Activated CD4-positive, alpha-beta memory T cell treated with anti-CD3 and anti-CD28 coated beads, Interleukin-2, amount 10 ng/mL, durations not matched to agents 7 days and 5 days (primary cell): ENCODE results near the gene RAX. TPM values are rescaled to one million over a fixed set of nuclear protein-coding genes. Genes with fewer than 3 reads are reported as not detected.

Source experiments
- CTCF ChIA-PET: fragments of 350-600 bp; sonication (Branson Sonifier 250); formaldehyde crosslinking; loops from one replicate; lab custom pipeline; 2021; ENCODE audit warnings: antibody characterized with exemption, inconsistent platforms; lab: Charles Lee
- POLR2A ChIA-PET: fragments of 350-600 bp; sonication (Branson Sonifier 250); formaldehyde crosslinking; loops from one replicate; lab custom pipeline; 2021; ENCODE audit warnings: antibody characterized with exemption; lab: Charles Lee
- DNase-seq: peaks from one replicate; pipeline ENCODE4 v3.0.0-alpha.2; 2020
- H3K27ac Mint-ChIP-seq: one replicate; pipeline ENCODE4 v1.8.0; 2021; ENCODE audit warnings: mild to moderate bottlenecking, mixed read lengths
- H3K27me3 Mint-ChIP-seq: one replicate; pipeline ENCODE4 v1.8.0; 2021; ENCODE audit warnings: mixed read lengths
- H3K36me3 Mint-ChIP-seq: one replicate; pipeline ENCODE4 v1.8.0; 2021; ENCODE audit warnings: low read depth, mixed read lengths
- H3K4me1 Mint-ChIP-seq: one replicate; pipeline ENCODE4 v1.8.0; 2021; ENCODE audit warnings: mixed read lengths
- H3K4me3 Mint-ChIP-seq: one replicate; pipeline ENCODE4 v1.8.0; 2021; ENCODE audit warnings: mild to moderate bottlenecking, mixed read lengths
- H3K9me3 Mint-ChIP-seq: one replicate; pipeline ENCODE4 v1.8.0; 2021; ENCODE audit warnings: mixed read lengths
- total RNA-seq, 2 experiments: library from RNA; stranded (reverse); gene quantifications; one replicate each; pipeline ENCODE4 v1.2.3, GENCODE V29; 2021

Gene RAX
- total RNA-seq, 2 experiments from 2014 or later = 0.10 TPM; not detected in 1

- Mint-ChIP-seq H3K9me3 (no peaks in the 10 kb centered on the region), H3K27me3 (peaks cover 42% of the 10 kb centered on the region), H3K4me3 (no peak overlapping the region), H3K4me1 (no peaks in the 10 kb centered on the region), H3K36me3 (no peaks in the 10 kb centered on the region), H3K27ac (no peak overlapping the region)
- ChIA-PET POLR2A (no interaction called here), CTCF (interaction anchor here (1.4 kb wide), 1 partner anchor 174 kb away, joined by 3 read pairs; no protein-coding TSS in a partner anchor)
- DNase-seq = no peak
Observed at GRCh38 chr18:59229191-59229590, 44.1 kb downstream of the RAX start.

- CTCF ChIA-PET = no interaction called here
- Mint-ChIP-seq H3K36me3 (no peaks in the 10 kb centered on the region), H3K27ac (no peak overlapping the region), H3K27me3 (peaks cover 51% of the 10 kb centered on the region), H3K4me1 (no peaks in the 10 kb centered on the region), H3K4me3 (no peak overlapping the region), H3K9me3 (no peaks in the 10 kb centered on the region)
- POLR2A ChIA-PET = no interaction called here
- DNase-seq = no peak
Observed at GRCh38 chr18:59228351-59228750, 44.9 kb downstream of the RAX start.

- CTCF ChIA-PET = interaction anchor here (1.2 to 1.7 kb wide), 2 partner anchors 139 to 152 kb away, joined by 5 to 6 read pairs; no protein-coding TSS in a partner anchor
- peaks cover 78% of the 10 kb centered on the region for H3K27me3 Mint-ChIP-seq
- no peaks in the 10 kb centered on the region for H3K36me3 Mint-ChIP-seq
- peaks cover 9% of the 10 kb centered on the region for H3K4me1 Mint-ChIP-seq
- H3K4me3 Mint-ChIP-seq = no peak overlapping the region
- no peaks in the 10 kb centered on the region for H3K9me3 Mint-ChIP-seq
- no peak overlapping the region for H3K27ac Mint-ChIP-seq
- POLR2A ChIA-PET = no interaction called here
- no peak for DNase-seq
Observed at GRCh38 chr18:59222341-59222740, 50.9 kb downstream of the RAX start.

GRCh38 chr18:59220784-59221765 lies 52.2 kb downstream of the RAX start:
- Mint-ChIP-seq H3K36me3 (no peaks in the 10 kb centered on the region), H3K4me1 (peaks cover 9% of the 10 kb centered on the region), H3K27me3 (peaks cover 80% of the 10 kb centered on the region), H3K4me3 (no peak overlapping the region), H3K27ac (no peak overlapping the region), H3K9me3 (no peaks in the 10 kb centered on the region)
- no peak for DNase-seq
- ChIA-PET CTCF (interaction anchor here (0.8 to 1.6 kb wide), 4 partner anchors 28 to 453 kb away, joined by 3 to 5 read pairs (median 4); no protein-coding TSS in a partner anchor), POLR2A (no interaction called here)

- no peak for DNase-seq
- peaks cover 77% of the 10 kb centered on the region for H3K27me3 Mint-ChIP-seq
- no peak overlapping the region for H3K4me3 Mint-ChIP-seq
- ChIA-PET CTCF (interaction anchor here (0.9 to 1.6 kb wide), 2 partner anchors 29 to 135 kb away, joined by 3 to 5 read pairs; no protein-coding TSS in a partner anchor), POLR2A (no interaction called here)
- H3K36me3 Mint-ChIP-seq = no peaks in the 10 kb centered on the region
- H3K9me3 Mint-ChIP-seq = no peaks in the 10 kb centered on the region
- H3K4me1 Mint-ChIP-seq = peaks cover 9% of the 10 kb centered on the region
- H3K27ac Mint-ChIP-seq = no peak overlapping the region
Observed at GRCh38 chr18:59220164-59220783, 53.0 kb downstream of the RAX start.

GRCh38 chr18:59219672-59220163 lies 53.5 kb downstream of the RAX start, which contains the start of gene GRP:
GRP (plus strand) TSS chr18:59220158; CDS start chr18:59220266, 108 bp downstream.
- no peak within 1 kb of the TSS for H3K27ac Mint-ChIP-seq
- peaks cover 77% of the 10 kb centered on the region for H3K27me3 Mint-ChIP-seq
- no peaks in the 10 kb centered on the region for H3K36me3 Mint-ChIP-seq
- ChIA-PET POLR2A (no interaction called here), CTCF (no interaction called here)
- H3K9me3 Mint-ChIP-seq = no peaks in the 10 kb centered on the region
- no peak within 1 kb of the TSS for H3K4me3 Mint-ChIP-seq
- H3K4me1 Mint-ChIP-seq = peaks cover 9% of the 10 kb centered on the region
- no peak for DNase-seq

GRCh38 chr18:59218018-59218417 lies 55.2 kb downstream of the RAX start:
- Mint-ChIP-seq H3K27me3 (peaks cover 64% of the 10 kb centered on the region), H3K36me3 (no peaks in the 10 kb centered on the region), H3K9me3 (no peaks in the 10 kb centered on the region), H3K4me3 (no peak overlapping the region), H3K27ac (no peak overlapping the region), H3K4me1 (peaks cover 9% of the 10 kb centered on the region)
- ChIA-PET CTCF (no interaction called here), POLR2A (no interaction called here)
- no peak for DNase-seq

Other genes starting within 250 kb of the RAX start
- 100 to 1,000 TPM; 119 to 129 TPM for gene SEC11C, start 133.6 kb downstream of the RAX start, total RNA-seq
- gene GRP, start 53.3 kb downstream of the RAX start, total RNA-seq = not detected
- gene CPLX4, start 45.2 kb upstream of the RAX start, total RNA-seq = not detected
- gene LMAN1, start 85.8 kb upstream of the RAX start, total RNA-seq = 100 to 1,000 TPM; 102 to 104 TPM